Peyer's patch (tissue), 4 donors: ENCODE data around the gene MERTK.

Source experiments
- POLR2A ChIP-seq, 2 donors: fragments of 450-650 bp; IDR thresholded peaks; one replicate each; pipeline ENCODE4 v1.5.1; 2017; ENCODE audit warnings: antibody characterized with exemption in 2 of 2, mild to moderate bottlenecking in 2 of 2, moderate library complexity in 2 of 2
- TF ChIP-seq, protein P1 (sequence below), 6 experiments: fragments of 450-650 bp in 4 of 6; fragments of 200-600 bp in 2 of 6; sonication (generic) in 1 of 6; IDR thresholded peaks; one replicate each; pipeline ENCODE4 v1.5.1; 2017 to 2019; ENCODE audit warnings: antibody characterized with exemption in 6 of 6, mild to moderate bottlenecking in 3 of 6, moderate library complexity in 1 of 6

DNA sequence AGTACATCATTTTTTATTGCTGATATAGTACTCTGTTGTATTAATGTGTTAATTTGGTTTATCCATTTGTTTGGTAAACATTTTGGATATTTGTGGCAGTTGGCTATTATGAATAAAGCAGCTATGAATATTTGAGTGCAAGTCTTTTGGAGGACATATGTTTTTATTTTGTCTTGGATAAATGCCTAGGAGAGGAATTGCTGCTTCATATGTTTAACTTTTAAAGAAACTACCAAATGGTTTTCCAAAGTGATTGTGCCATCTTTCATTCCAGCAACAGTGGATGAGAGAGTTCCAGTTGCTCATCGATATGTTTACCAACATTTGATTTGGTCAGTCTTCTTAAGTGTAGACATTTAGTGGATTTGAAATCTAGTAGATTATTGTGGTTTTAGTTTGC lies 51.8 kb downstream of the MERTK start:
- TF ChIP-seq, protein P1, sequence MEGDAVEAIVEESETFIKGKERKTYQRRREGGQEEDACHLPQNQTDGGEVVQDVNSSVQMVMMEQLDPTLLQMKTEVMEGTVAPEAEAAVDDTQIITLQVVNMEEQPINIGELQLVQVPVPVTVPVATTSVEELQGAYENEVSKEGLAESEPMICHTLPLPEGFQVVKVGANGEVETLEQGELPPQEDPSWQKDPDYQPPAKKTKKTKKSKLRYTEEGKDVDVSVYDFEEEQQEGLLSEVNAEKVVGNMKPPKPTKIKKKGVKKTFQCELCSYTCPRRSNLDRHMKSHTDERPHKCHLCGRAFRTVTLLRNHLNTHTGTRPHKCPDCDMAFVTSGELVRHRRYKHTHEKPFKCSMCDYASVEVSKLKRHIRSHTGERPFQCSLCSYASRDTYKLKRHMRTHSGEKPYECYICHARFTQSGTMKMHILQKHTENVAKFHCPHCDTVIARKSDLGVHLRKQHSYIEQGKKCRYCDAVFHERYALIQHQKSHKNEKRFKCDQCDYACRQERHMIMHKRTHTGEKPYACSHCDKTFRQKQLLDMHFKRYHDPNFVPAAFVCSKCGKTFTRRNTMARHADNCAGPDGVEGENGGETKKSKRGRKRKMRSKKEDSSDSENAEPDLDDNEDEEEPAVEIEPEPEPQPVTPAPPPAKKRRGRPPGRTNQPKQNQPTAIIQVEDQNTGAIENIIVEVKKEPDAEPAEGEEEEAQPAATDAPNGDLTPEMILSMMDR (IDR thresholded peaks at IDR 0.05), result no peak
- no peak for TF ChIP-seq POLR2A (IDR thresholded peaks at IDR 0.05)
